GM12878 (cell line): ENCODE measurements around the gene APH1B. TPM values are rescaled to one million over a fixed set of nuclear protein-coding genes. Genes with fewer than 3 reads are reported as not detected.

Experiments used
- ATAC-seq: fragments of 200-7000 bp; cut with Tn5 transposase; 3 replicates; pipeline ENCODE4 v1.9.1; 2020; ENCODE audit warnings: mild to moderate bottlenecking, moderate library complexity
- BruUV-seq: library from RNA; stranded (reverse); fragments of 400-500 nt; replicated peaks from 2 replicates; lab custom pipeline; 2021; lab: Mats Ljungman, UMichigan
- CTCF ChIA-PET: fragments of 300-600 bp; sonication (Branson Sonifier 250); formaldehyde crosslinking; extraction: SDS; loops from one replicate; lab custom pipeline; 2021; ENCODE audit warnings: inconsistent platforms; lab: Yijun Ruan, JAX
- POLR2A ChIA-PET: fragments of 350-600 bp; formaldehyde crosslinking; extraction: SDS; loops from one replicate; lab custom pipeline; 2021; ENCODE audit warnings: inconsistent platforms; lab: Charles Lee
- RAD21 ChIA-PET: fragments of 300-600 bp; sonication (Branson Sonifier 250); formaldehyde crosslinking; loops from one replicate; lab custom pipeline; 2023; ENCODE audit warnings: antibody characterized with exemption; ENCODE audit not compliant: unreplicated experiment; lab: Charles Lee
- SMC1A ChIA-PET: fragments of 300-600 bp; sonication (Branson Sonifier 250); formaldehyde crosslinking; loops from one replicate; lab custom pipeline; 2023; ENCODE audit not compliant: unreplicated experiment, uncharacterized antibody; lab: Charles Lee
- DNase-seq: peaks from one replicate; pipeline ENCODE4 v3.0.0-alpha.2; 2011; ENCODE audit warnings: low read depth, low spot score
- FAIRE-seq: peaks from 3 replicates; lab custom pipeline; 2011; peaks lifted over from hg19 to GRCh38; lab: Jason Lieb, UNC
- H2AFZ ChIP-seq: 2 replicates; pipeline ENCODE4 v1.6.0; 2011; ENCODE audit warnings: low read depth, low read length, control low read depth; ENCODE audit not compliant: control insufficient read depth
- H3K27ac ChIP-seq: 2 replicates; pipeline ENCODE4 v1.5.1; 2011; ENCODE audit warnings: control low read depth; ENCODE audit not compliant: control insufficient read depth, insufficient read depth
- H3K27me3 ChIP-seq, 2 experiments: replicated peaks in 1 of 2; 2 replicates each; pipeline versions ENCODE4 v1.6.0 to v1.6.1; 2011; ENCODE audit warnings: low read length in 1 of 2; ENCODE audit not compliant: control insufficient read depth in 2 of 2, insufficient read depth in 2 of 2
- H3K36me3 ChIP-seq, 2 experiments: 2 replicates each; pipeline ENCODE4 v1.5.1; 2011; ENCODE audit warnings: low read length in 1 of 2; ENCODE audit not compliant: control insufficient read depth in 2 of 2, insufficient read depth in 2 of 2
- H3K4me1 ChIP-seq: 2 replicates; pipeline ENCODE4 v1.6.1; 2011; ENCODE audit warnings: mild to moderate bottlenecking, low read length, moderate library complexity, mixed read lengths; ENCODE audit not compliant: control insufficient read depth, insufficient read depth
- H3K4me2 ChIP-seq: 2 replicates; pipeline ENCODE4 v1.6.0; 2011; ENCODE audit warnings: control low read depth; ENCODE audit not compliant: control insufficient read depth, insufficient read depth
- H3K4me3 ChIP-seq: fragments of 200-600 bp; sonication (generic); 2 replicates; pipeline ENCODE4 v1.5.1; 2016
- H3K79me2 ChIP-seq: 2 replicates; pipeline ENCODE4 v1.6.0; 2011; ENCODE audit warnings: low read length; ENCODE audit not compliant: control insufficient read depth, insufficient read depth
- H3K9ac ChIP-seq: 2 replicates; pipeline ENCODE4 v1.8.0; 2011; ENCODE audit warnings: low read length, control low read depth, mixed read lengths; ENCODE audit not compliant: control insufficient read depth, insufficient read depth
- H3K9me3 ChIP-seq: replicated peaks from 3 replicates; pipeline ENCODE4 v1.5.1; 2011; ENCODE audit warnings: mild to moderate bottlenecking, low read length; ENCODE audit not compliant: control insufficient read depth, insufficient read depth
- H4K20me1 ChIP-seq: 2 replicates; pipeline ENCODE4 v1.6.0; 2011; ENCODE audit not compliant: control insufficient read depth, insufficient read depth
- CHD2 ChIP-seq: IDR thresholded peaks from 2 replicates; pipeline ENCODE4 v1.6.1; 2011; ENCODE audit warnings: low read depth, low read length, improper control_type of control experiment, borderline replicate concordance
- ELK1 ChIP-seq: IDR thresholded peaks from 2 replicates; pipeline ENCODE4 v1.6.1; 2012; ENCODE audit warnings: low read depth, low read length, improper control_type of control experiment
- HDAC2 ChIP-seq: fragments of 200-600 bp; sonication (generic); IDR thresholded peaks from 2 replicates; pipeline ENCODE4 v1.6.1; 2017
- IRF3 ChIP-seq: fragments of 450-650 bp; IDR thresholded peaks from 2 replicates; pipeline ENCODE4 v1.6.1; 2014; ENCODE audit warnings: mild to moderate bottlenecking
- JUNB ChIP-seq: IDR thresholded peaks from 2 replicates; pipeline ENCODE4 v1.6.1; 2016; ENCODE audit warnings: antibody characterized with exemption, mild to moderate bottlenecking
- POLR2AphosphoS2 ChIP-seq: IDR thresholded peaks from 2 replicates; pipeline ENCODE4 v1.6.1; 2011; ENCODE audit warnings: low read depth, mild to moderate bottlenecking, low read length, improper control_type of control experiment, moderate library complexity
- RAD21 ChIP-seq: IDR thresholded peaks from 2 replicates; pipeline ENCODE4 v1.6.1; 2011; ENCODE audit warnings: mild to moderate bottlenecking, low read depth, low read length, moderate library complexity; ENCODE audit not compliant: insufficient read depth
- RB1 ChIP-seq: fragments of 450-650 bp; formaldehyde crosslinking; IDR thresholded peaks from 2 replicates; pipeline ENCODE4 v1.6.1; 2017; ENCODE audit warnings: mild to moderate bottlenecking, borderline replicate concordance
- SUPT20H ChIP-seq: IDR thresholded peaks from 2 replicates; pipeline ENCODE4 v1.6.1; 2011; ENCODE audit warnings: low read depth, mild to moderate bottlenecking, low read length, moderate library complexity, borderline replicate concordance; ENCODE audit not compliant: control insufficient read depth
- TCF3 ChIP-seq: IDR thresholded peaks from 2 replicates; pipeline ENCODE4 v1.6.1; 2012; ENCODE audit warnings: low read depth, mild to moderate bottlenecking, low read length, borderline replicate concordance; ENCODE audit not compliant: insufficient read depth
- ZBTB4 ChIP-seq: fragments of 450-650 bp; formaldehyde crosslinking; IDR thresholded peaks from 2 replicates; pipeline ENCODE4 v1.4.0; 2022; ENCODE audit warnings: mild to moderate bottlenecking, moderate library complexity
- ZBTB40 ChIP-seq: fragments of 450-650 bp; IDR thresholded peaks from 2 replicates; pipeline ENCODE4 v1.6.1; 2016; ENCODE audit warnings: mild to moderate bottlenecking, moderate library complexity, borderline replicate concordance
- WGBS: methylation state at CpG from one replicate; pipeline ENCODE4 v1.1.6; 2016; ENCODE audit warnings: low lambda C conversion rate; ENCODE audit not compliant: insufficient replicate concordance, insufficient coverage; ENCODE audit errors: missing lambda C conversion rate; 5-methylcytosine and 5-hydroxymethylcytosine counted together
- in situ Hi-C: fragments of 300-500 bp; cut with MboI; formaldehyde crosslinking; loops from 9 replicates; pipeline ENCODE4 v1.14.3; 2018; ENCODE audit warnings: mixed read lengths
- intact Hi-C: fragments of 100-400 bp; cut with micrococcal nuclease; formaldehyde crosslinking; loops from one replicate; pipeline ENCODE4 v1.14.2; 2022; ENCODE audit not compliant: unreplicated experiment
- polyA plus RNA-seq, 11 experiments: library from polyadenylated mRNA; depleted of rRNA in 4 of 11; unstranded in 6 of 11; stranded (reverse) in 5 of 11; fragments of >200 nt; fragmentation: Nextera tagmentation in 4 of 11; fragmentation: Illumina TruSeq in 1 of 11; extraction: Ambion mirVana in 4 of 11; extraction: Trizol in 1 of 11; gene quantifications; 1 replicate in 1 of 11; 2 replicates in 10 of 11; pipeline versions ENCODE4 v1.2.1 to v1.2.3, GENCODE V29; 2011 to 2016; ENCODE audit warnings: inconsistent platforms in 2 of 11, missing spikeins in 2 of 11, low read depth in 1 of 11
- total RNA-seq, 4 experiments: library from RNA; depleted of rRNA in 3 of 4; stranded (reverse); fragments of >200 nt in 3 of 4; fragmentation: Illumina TruSeq in 1 of 4; extraction: Trizol in 1 of 4; gene quantifications; 2 replicates each; pipeline versions ENCODE4 v1.2.1 to v1.2.3, GENCODE V29; 2013 to 2021

Gene APH1B
- total and polyA plus RNA-seq, 10 of the 15 experiments (the other 5 are each of a cell fraction or from before 2014, with no cell fraction given): 5.0 to 20.8 (median 11.1) TPM

GRCh38 chr15:63335543-63336240 lies 58.3 kb downstream of the APH1B start (continued):
- no peak for TF ChIP-seq RAD21

GRCh38 chr15:63337046-63337445 lies 59.6 kb downstream of the APH1B start:
- ATAC-seq (no peak), FAIRE-seq (no peak), DNase-seq (no peak)
- H3K4me1 ChIP-seq: no peaks in the 10 kb centered on the region
- WGBS: 13% methylated on average over 4 of the region's 4 CpGs
- peaks cover 0 to 1% of the 10 kb centered on the region in 2 experiments; a peak in 1 of 4 replicates for H3K27me3 ChIP-seq
- no peak overlapping the region for H3K27ac ChIP-seq
- no peak overlapping the region for H3K4me3 ChIP-seq
- no peak overlapping the region for H3K9ac ChIP-seq
- BruUV-seq: no TSS peak
- H3K9me3 ChIP-seq: no peaks in the 10 kb centered on the region
- ChIA-PET SMC1A (no interaction called here), CTCF (no interaction called here), POLR2A (no interaction called here), RAD21 (interaction anchor here (1.3 kb wide), 1 partner anchor 48 kb away, joined by 3 read pairs; no protein-coding TSS in a partner anchor)
- H2AFZ ChIP-seq: no peak overlapping the region
- no peaks in the 10 kb centered on the region for H4K20me1 ChIP-seq
- intact Hi-C loops: no loop called here
- H3K36me3 ChIP-seq: no peaks in the 10 kb centered on the region
- in situ Hi-C loops: no loop called here
- no peak overlapping the region for H3K4me2 ChIP-seq
- no peaks in the 10 kb centered on the region for H3K79me2 ChIP-seq
- TF ChIP-seq IRF3 (no peak), RB1 (no peak), ZBTB4 (CRISPR knock-in tag) (no peak), ELK1 (no peak), ZBTB40 (no peak), CHD2 (no peak), JUNB (no peak), TCF3 (no peak), HDAC2 (no peak), SUPT20H (no peak), POLR2AphosphoS2 (no peak)
